Measurements from ENCODE around the gene TEDC1.

DNA sequence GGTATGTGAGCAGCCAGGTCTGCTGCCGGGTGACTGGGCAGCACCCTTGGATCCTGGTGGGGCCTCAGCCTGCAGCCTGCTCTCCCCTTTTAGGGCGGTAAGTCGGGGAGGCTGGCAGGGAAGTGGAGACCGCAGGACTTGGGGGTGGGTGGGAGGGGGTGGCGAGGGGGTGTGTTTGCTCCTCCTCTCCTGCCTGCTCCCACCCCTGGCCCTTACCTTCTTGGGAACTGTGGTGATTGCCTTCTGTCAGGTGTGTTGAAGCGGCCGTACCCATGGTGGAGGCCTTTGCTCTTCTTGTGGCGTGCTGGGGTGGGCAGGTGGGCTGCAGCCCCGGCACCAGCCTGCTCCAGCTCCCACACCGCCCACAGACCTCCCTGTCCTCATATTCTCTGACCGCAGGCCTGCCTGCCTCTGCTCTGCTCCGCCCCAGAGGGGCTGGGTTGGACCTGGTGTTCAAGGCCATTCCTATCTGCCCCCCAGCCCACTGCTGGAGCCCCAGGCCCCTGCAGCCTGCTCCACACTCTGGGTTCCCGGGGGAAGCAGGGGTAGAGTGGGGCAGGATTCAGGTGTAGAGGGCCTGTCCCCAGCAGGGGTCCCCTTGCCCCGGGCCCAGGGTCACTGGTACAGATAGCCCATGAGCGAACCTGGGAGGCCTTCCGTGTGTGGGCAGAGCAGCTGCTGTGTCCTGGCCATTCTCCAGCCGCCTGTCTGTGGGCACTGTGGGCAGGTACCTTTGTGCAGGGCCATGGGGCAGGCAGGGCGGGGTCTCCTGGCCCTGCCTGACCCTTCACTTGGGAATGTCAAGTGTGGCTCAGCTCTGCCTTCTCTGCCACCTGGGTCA is 5.2 kb downstream of the TEDC1 start:
- TF ChIP-seq, protein P1, sequence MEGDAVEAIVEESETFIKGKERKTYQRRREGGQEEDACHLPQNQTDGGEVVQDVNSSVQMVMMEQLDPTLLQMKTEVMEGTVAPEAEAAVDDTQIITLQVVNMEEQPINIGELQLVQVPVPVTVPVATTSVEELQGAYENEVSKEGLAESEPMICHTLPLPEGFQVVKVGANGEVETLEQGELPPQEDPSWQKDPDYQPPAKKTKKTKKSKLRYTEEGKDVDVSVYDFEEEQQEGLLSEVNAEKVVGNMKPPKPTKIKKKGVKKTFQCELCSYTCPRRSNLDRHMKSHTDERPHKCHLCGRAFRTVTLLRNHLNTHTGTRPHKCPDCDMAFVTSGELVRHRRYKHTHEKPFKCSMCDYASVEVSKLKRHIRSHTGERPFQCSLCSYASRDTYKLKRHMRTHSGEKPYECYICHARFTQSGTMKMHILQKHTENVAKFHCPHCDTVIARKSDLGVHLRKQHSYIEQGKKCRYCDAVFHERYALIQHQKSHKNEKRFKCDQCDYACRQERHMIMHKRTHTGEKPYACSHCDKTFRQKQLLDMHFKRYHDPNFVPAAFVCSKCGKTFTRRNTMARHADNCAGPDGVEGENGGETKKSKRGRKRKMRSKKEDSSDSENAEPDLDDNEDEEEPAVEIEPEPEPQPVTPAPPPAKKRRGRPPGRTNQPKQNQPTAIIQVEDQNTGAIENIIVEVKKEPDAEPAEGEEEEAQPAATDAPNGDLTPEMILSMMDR (optimal IDR thresholded peaks at IDR 0.05 in 1 of 3, IDR thresholded peaks at IDR 0.05 in 1 of 3, conservative IDR thresholded peaks at IDR 0.05 in 1 of 3; ENCODE audit: extremely low read depth in 1 of 3, insufficient read depth in 2 of 3, low read length in 3 of 3): no peak
- no peak for TF ChIP-seq EZH2 (IDR thresholded peaks at IDR 0.05; ENCODE audit: low read length)

Measured in keratinocyte (primary cell).